Small intestine (tissue), 7 donors: ENCODE measurements around the gene CDK4. TPM values are rescaled to one million over a fixed set of nuclear protein-coding genes. Genes with fewer than 3 reads are reported as not detected.

Experiments used
- DNase-seq, 2 donors: peaks; one replicate each; pipeline versions ENCODE4 v3.0.0 to v3.0.0-alpha.2; 2013
- FAIRE-seq: peaks from 2 replicates; lab custom pipeline; 2012; peaks lifted over from hg19 to GRCh38; lab: Jason Lieb, UNC
- H3K27ac ChIP-seq, 3 donors: one replicate each; pipeline ENCODE4 v1.5.1; 2013; ENCODE audit warnings: low read length in 2 of 3, mild to moderate bottlenecking in 2 of 3, control low read depth in 1 of 3, inconsistent platforms in 1 of 3, low read depth in 1 of 3, moderate library complexity in 1 of 3
- H3K27me3 ChIP-seq, 3 donors: one replicate each; pipeline ENCODE4 v1.6.1; 2013; ENCODE audit warnings: low read length in 3 of 3, inconsistent platforms in 1 of 3; ENCODE audit not compliant: control insufficient read depth in 3 of 3, insufficient read depth in 3 of 3
- H3K36me3 ChIP-seq, 3 donors: one replicate each; pipeline ENCODE4 v1.6.1; 2013; ENCODE audit warnings: low read length in 3 of 3, inconsistent platforms in 1 of 3, low read depth in 1 of 3, mild to moderate bottlenecking in 1 of 3, moderate library complexity in 1 of 3; ENCODE audit not compliant: control insufficient read depth in 3 of 3, insufficient read depth in 2 of 3
- H3K4me1 ChIP-seq, 3 donors: one replicate each; pipeline ENCODE4 v1.6.1; 2013; ENCODE audit warnings: low read length in 2 of 3, inconsistent platforms in 1 of 3, low read depth in 1 of 3, mild to moderate bottlenecking in 1 of 3, moderate library complexity in 1 of 3; ENCODE audit not compliant: control insufficient read depth in 3 of 3, insufficient read depth in 2 of 3
- H3K4me3 ChIP-seq, 3 donors: one replicate each; pipeline ENCODE4 v1.5.1; 2013; ENCODE audit warnings: low read length in 3 of 3, control low read depth in 1 of 3, inconsistent platforms in 1 of 3, low read depth in 1 of 3, mild to moderate bottlenecking in 1 of 3, moderate library complexity in 1 of 3
- H3K9me3 ChIP-seq, 2 donors: one replicate each; pipeline ENCODE4 v1.6.1; 2013; ENCODE audit warnings: low read depth in 1 of 2, low read length in 1 of 2; ENCODE audit not compliant: control insufficient read depth in 2 of 2, insufficient read depth in 1 of 2
- WGBS, 3 donors: extraction: QIAGEN DNeasy Blood & Tissue Kit; methylation state at CpG; one replicate each; pipeline ENCODE4 v1.1.7; 2013; 5-methylcytosine and 5-hydroxymethylcytosine counted together
- polyA plus RNA-seq, 4 donors: library from polyadenylated mRNA; stranded (reverse) in 3 of 4; unstranded in 1 of 4; fragments of 200-250 nt in 3 of 4; fragments of 120-200 nt in 1 of 4; gene quantifications; one replicate each; pipeline versions ENCODE4 v1.2.1 to v1.2.3, GENCODE V29; 2013
- donor health status: healthy with polysubstance abuse.
- donor health status: control.
- donor health status: control.
- donor health status: Bipolar disorder and iron deficiency.
- donor health status: healthy.

Gene CDK4
- polyA plus RNA-seq, 4 donors, result 13.2 to 225 (median 70.2) TPM

GRCh38 chr12:57743769-57744168, 8.3 kb downstream of the CDK4 start:
- DNase-seq, result no peak
- no peaks in the 10 kb centered on the region for H3K9me3 ChIP-seq
- H3K27me3 ChIP-seq, result peaks cover 3 to 38% (median 5%) of the 10 kb centered on the region in 3 donors
- 71 to 92% (median 81%) methylated on average over 2 of the region's 2 CpGs for WGBS, 3 donors
- FAIRE-seq, result no peak
- H3K4me1 ChIP-seq, result peaks cover 5 to 7% (median 6%) of the 10 kb centered on the region in 3 donors
- H3K4me3 ChIP-seq, result no peak overlapping the region
- peak overlapping the region in 1 of 3 donors; percentile 99 for H3K27ac ChIP-seq
- peaks cover 0 to 16% (median 8%) of the 10 kb centered on the region in 3 donors for H3K36me3 ChIP-seq

- H3K27ac ChIP-seq, result peak overlapping the region in 1 of 3 donors; percentile 42
- H3K36me3 ChIP-seq, result peaks cover 0 to 5% (median 0%) of the 10 kb centered on the region in 3 donors
- DNase-seq (peak in 1 of 2 donors; percentile 52), FAIRE-seq (no peak)
- peaks cover 0 to 2% of the 10 kb centered on the region in 2 donors for H3K9me3 ChIP-seq
- WGBS, 3 donors, result 39 to 42% (median 41%) methylated on average over 14 of the region's 14 CpGs
- H3K27me3 ChIP-seq, result peaks cover 3 to 52% (median 5%) of the 10 kb centered on the region in 3 donors
- peaks cover 5 to 7% (median 6%) of the 10 kb centered on the region in 3 donors for H3K4me1 ChIP-seq
- H3K4me3 ChIP-seq, result peak overlapping the region in 1 of 3 donors; percentile 46
These were observed 10.0 kb downstream of the CDK4 start for GRCh38 chr12:57741844-57742738.

- H3K4me1 ChIP-seq, result peaks cover 5 to 7% (median 6%) of the 10 kb centered on the region in 3 donors
- peak overlapping the region in 1 of 3 donors; percentile 46 for H3K4me3 ChIP-seq
- FAIRE-seq (no peak), DNase-seq (no peak)
- H3K36me3 ChIP-seq, result no peaks in the 10 kb centered on the region
- peaks cover 0 to 5% of the 10 kb centered on the region in 2 donors for H3K9me3 ChIP-seq
- H3K27ac ChIP-seq, result no peak overlapping the region
- 45 to 65% (median 56%) methylated on average over 1 of the region's 1 CpG for WGBS, 3 donors
- peaks cover 3 to 59% (median 7%) of the 10 kb centered on the region in 3 donors for H3K27me3 ChIP-seq
These were observed 10.7 kb downstream of the CDK4 start for GRCh38 chr12:57741413-57741789.

GRCh38 chr12:57740656-57741412, 11.3 kb downstream of the CDK4 start:
- peaks cover 3 to 65% (median 8%) of the 10 kb centered on the region in 3 donors for H3K27me3 ChIP-seq

GRCh38 chr12:57739914-57740538, 12.1 kb downstream of the CDK4 start:
- FAIRE-seq (no peak), DNase-seq (no peak)
- Histone ChIP-seq H3K4me3 (no peak overlapping the region), H3K36me3 (no peaks in the 10 kb centered on the region), H3K9me3 (peaks cover 0 to 6% of the 10 kb centered on the region in 2 donors), H3K27me3 (peaks cover 3 to 73% (median 8%) of the 10 kb centered on the region in 3 donors), H3K27ac (no peak overlapping the region), H3K4me1 (peaks cover 2 to 3% (median 3%) of the 10 kb centered on the region in 3 donors)
- WGBS, 3 donors, result 30 to 45% (median 40%) methylated on average over 9 to 10 of the region's 10 CpGs

More at GRCh38 chr12:57740656-57741412, 11.3 kb downstream of the CDK4 start:
- Histone ChIP-seq H3K4me3 (peak overlapping the region in 1 of 3 donors; percentile 46), H3K4me1 (peaks cover 4 to 7% (median 6%) of the 10 kb centered on the region in 3 donors), H3K36me3 (no peaks in the 10 kb centered on the region), H3K9me3 (peaks cover 0 to 6% of the 10 kb centered on the region in 2 donors), H3K27ac (no peak overlapping the region)
- DNase-seq (peak in 1 of 2 donors; percentile 64), FAIRE-seq (no peak)
- WGBS, 3 donors, result 57 to 68% (median 60%) methylated on average over 5 of the region's 5 CpGs

- 19 to 36% (median 34%) methylated on average over 7 of the region's 7 CpGs for WGBS, 3 donors
- H3K36me3 ChIP-seq, result no peaks in the 10 kb centered on the region
- DNase-seq (no peak), FAIRE-seq (no peak)
- peaks cover under 1 to 3% (median 3%) of the 10 kb centered on the region in 3 donors for H3K4me1 ChIP-seq
- H3K4me3 ChIP-seq, result no peak overlapping the region
- peaks cover 3 to 79% (median 8%) of the 10 kb centered on the region in 3 donors for H3K27me3 ChIP-seq
- no peak overlapping the region for H3K27ac ChIP-seq
- H3K9me3 ChIP-seq, result peaks cover 0 to 6% of the 10 kb centered on the region in 2 donors
These were observed 12.7 kb downstream of the CDK4 start for GRCh38 chr12:57739387-57739786.

- H3K36me3 ChIP-seq, result no peaks in the 10 kb centered on the region
- H3K27ac ChIP-seq, result no peak within 1 kb of the TSS
- no peaks in the 10 kb centered on the region for H3K4me1 ChIP-seq
- peaks cover 0 to 6% of the 10 kb centered on the region in 2 donors for H3K9me3 ChIP-seq
- 11 to 29% (median 23%) methylated on average over 24 to 36 of the region's 36 CpGs for WGBS, 3 donors
- DNase-seq (no peak), FAIRE-seq (no peak)
- peaks cover 3 to 86% (median 8%) of the 10 kb centered on the region in 3 donors for H3K27me3 ChIP-seq
- H3K4me3 ChIP-seq, result peak within 1 kb of the TSS in 2 of 3 donors; percentile 13
These were observed 13.4 kb downstream of the CDK4 start, which contains the start of gene AGAP2 for GRCh38 chr12:57738661-57739237. Gene AGAP2, minus strand, starts transcription at chr12:57738742. Its CDS starts 496 bp downstream, at chr12:57738246.
